Posterior vena cava (tissue), 2 donors: ENCODE data around the gene TUBB3. TPM values are rescaled to one million over a fixed set of nuclear protein-coding genes. Genes with fewer than 3 reads are reported as not detected.

Experiments used
- DNase-seq: peaks from one replicate; pipeline ENCODE4 v3.0.0-alpha.2; 2020; ENCODE audit warnings: low spot score
- intact Hi-C, 2 donors: fragments of 100-400 bp; cut with DNase I; formaldehyde crosslinking; loops; one replicate each; pipeline versions ENCODE4 v1.14.1 to v1.14.2; 2022 to 2023
- total RNA-seq, 2 donors: library from RNA; stranded (reverse); fragmentation: NEBNext Ultra II Directional; extraction: Animal tissue kit (Norgen Biotek cat#: 25700); gene quantifications; one replicate each; pipeline ENCODE4 v1.2.1, GENCODE V29; 2021
- donor health status: DM: yes; HTN: yes; CAD: no.
- donor health status: DM: yes; HTN: yes; CAD: no.

Gene TUBB3
- total RNA-seq, 2 donors from 2014 or later = 5.9 to 16.1 TPM

DNA sequence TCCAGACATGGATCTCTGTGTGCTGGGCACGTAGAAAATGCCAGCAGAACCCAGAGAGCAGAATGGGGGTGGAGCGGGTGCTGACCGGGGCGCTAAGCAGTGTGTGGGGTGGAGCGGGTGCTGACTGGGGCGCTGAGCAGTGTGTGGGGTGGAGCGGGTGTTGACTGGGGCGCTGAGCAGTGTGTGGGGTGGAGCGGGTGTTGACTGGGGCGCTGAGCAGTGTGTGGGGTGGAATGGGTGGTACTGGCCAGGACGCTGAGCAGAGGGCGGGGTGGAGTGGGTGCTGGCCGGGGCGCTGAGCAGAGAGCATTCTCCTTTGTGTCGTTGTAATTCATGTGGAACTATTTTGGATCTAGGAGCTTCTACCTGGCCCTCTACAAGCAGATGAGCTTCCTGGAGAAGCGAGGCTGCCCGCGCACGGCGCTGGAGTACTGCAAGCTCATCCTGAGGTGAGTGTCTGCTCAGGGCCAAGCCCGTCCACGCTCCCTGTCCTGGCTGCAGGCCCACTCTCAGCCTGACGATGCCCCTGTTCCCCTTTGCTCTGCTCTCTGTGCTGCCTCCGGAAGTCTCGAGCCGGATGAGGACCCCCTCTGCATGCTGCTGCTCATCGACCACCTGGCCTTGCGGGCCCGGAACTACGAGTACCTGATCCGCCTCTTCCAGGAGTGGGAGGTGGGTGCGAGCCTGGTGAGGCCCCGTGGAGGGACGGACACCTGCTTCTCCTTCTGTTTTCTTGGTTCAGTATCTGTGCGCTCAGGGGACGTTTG lies 24.8 kb upstream of the TUBB3 start:
- intact Hi-C loops = no loop called here

DNA sequence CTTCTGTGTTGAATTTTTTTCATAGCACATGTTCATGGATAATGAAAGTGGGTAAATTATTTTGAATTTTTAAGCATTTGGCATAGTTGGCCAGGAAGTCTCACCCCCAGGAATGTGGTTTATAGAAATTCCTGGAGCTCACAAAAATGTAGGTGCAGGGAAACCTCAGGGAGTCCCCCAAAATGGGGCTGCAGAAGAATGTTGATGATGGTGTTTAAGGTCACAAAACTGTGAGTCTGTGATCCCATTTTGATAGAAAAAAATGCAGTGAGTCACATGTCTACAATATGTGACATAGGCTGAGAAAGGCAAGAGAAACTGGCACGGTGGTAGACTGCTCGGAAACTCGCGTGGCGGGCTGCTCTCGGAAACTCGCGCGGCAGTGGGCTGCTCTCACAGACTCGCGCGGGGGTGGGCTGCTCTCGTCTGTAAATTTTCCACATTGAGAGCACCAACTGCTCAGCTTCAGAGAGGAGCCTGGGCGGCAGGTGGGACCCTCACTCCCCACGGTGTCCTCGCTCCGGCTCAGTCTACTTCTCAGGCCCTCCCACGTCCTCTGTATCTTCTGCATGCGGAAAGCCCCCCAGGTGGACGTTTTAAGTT lies 23.2 kb upstream of the TUBB3 start:
- no peak for DNase-seq
- intact Hi-C loops = no loop called here

More for the DNA sequence above, 24.8 kb upstream of the TUBB3 start:
- no peak for DNase-seq

DNA sequence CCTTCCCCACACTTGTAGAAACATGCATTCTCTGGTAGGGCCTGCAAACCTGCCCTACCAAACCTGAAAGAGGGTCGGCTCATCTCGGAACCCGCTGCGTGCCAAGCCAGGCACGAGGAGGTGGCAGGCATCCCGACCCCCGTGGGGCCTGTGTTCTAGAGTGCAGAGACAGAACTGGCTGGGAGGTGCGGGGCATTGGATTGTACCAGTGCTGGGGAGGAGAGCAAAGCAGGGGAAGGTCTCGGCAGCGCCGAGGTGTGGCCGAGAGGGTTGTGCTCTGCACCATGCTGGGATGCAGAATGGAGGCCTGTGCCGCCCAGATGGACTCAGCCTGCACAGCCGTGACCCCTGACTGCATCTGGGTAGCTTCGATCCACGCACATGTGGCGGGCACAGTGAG lies 22.3 kb upstream of the TUBB3 start:
- intact Hi-C loops = no loop called here
- DNase-seq = no peak

DNA sequence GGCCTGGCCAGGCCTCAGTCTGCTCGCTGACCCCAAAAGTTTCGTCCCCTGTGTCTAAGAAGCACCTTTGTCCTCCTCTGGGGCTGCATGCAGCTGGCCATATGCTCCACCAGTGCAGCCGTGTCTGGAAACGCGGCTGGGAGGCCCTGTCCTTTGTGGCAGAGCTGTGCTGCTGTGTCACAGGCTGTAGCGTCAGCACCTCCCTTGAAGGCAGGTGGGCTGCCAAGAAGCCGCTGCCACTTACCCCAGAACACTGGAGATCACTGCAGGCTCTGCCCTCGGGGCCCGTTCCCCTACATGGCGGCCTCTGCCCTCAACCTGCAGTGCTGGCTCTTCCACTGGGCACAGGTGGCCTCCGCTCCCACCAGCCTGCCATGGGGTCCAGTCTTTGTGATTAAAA lies 20.2 kb upstream of the TUBB3 start:
- intact Hi-C loops = no loop called here
- DNase-seq = no peak

DNA sequence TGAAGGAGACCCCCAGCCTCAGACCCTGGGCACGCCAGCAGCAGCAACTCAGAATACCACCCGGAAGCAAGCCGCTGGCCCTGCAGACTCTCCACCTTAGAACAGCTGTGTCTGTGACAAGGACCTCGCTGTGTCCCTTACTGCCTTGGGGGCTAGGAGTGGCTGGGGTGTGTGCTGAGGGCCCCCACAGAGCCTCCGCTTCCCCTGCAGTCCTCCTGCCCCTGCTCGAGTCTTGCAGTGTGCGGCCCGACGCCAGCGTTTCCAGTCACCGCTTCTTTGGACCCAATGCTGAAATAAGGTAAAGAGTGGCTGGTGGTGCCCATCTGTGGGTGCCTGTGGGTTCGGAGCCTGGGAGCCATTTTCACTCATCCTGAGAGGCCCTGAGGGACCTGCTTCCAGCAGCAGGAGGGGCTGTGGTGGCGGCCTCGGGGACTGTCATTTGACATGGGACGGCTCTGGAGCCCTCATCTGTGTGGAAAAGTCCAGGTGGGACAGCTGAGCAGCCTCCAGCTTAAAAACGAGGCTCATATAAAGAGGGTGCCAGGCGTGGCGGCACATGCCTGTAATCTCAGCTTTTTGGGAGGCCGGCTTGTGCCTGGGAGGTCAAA lies 19.1 kb upstream of the TUBB3 start:
- DNase-seq = no peak
- intact Hi-C loops = no loop called here

DNA sequence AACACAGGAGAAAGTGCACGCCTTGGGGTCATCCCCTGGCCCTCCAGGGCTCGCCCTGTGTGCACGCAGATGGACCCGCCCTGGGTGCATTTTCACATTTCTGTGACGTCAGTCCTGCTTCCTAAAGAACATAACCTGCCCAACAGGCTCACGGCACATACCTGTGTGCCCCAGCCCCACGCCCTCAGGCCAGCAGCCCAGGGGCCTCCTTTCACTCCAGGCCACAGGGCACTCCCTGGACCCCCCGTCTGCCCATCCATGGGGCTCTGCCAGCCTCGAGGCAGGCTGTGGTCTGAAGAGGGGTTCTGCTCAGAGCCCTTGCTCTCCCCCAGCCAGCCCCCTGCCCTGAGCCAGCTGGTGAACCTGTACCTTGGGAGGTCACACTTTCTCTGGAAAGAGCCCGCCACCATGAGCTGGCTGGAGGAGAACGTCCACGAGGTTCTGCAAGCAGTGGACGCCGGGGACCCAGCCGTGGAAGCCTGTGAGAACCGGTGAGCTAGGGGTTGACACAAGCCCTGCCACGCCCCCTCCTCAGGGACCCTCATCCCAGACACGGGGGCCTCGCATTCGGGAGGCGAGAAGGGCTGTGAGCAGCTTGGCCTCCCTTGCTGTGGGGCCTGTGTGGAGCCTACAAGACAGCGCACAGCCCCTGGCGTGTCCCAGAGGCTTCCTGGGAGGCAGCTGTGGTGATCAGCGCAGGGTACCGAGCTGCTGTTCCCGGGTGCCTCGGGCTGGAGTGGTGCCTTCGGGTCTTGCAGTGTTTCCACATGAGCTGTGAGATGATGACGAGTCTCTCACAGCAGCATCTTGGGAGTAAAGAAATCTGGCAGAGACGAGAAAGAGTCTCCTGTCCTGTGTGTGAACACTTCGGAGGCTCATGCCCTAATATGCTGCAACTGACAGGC lies 18.3 kb upstream of the TUBB3 start:
- intact Hi-C loops = no loop called here
- no peak for DNase-seq

DNA sequence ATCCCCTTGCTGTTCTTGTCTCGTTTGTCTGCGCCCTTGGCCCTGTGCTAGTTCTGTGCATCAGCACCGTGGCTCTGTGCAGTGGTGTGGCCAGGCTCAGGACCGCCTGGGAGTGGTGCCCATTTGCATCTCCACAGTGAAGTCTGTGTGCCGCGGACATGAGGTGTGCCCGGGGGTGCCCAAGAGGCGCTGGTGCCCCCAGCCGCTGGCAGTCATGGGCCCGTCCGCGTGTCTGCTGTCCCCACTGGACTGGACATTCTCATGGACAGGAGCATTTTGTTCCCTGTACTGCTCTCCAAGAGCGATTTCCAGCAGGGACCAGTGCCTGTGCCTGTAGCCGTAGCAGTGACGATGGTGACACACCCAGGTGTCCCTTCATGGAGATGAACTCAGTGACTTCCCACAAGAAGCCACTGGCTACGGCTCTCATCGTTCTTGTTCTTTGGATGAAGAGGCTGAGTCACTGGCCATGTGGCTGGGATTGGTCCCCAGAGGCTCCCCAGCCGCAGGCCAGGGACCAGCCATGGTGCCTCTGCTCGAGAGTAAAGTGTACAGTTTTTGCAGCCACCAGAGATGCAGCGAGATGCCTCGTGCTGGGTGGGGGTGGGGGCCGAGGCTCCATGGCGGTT lies 17.5 kb upstream of the TUBB3 start:
- no peak for DNase-seq
- intact Hi-C loops = no loop called here

DNA sequence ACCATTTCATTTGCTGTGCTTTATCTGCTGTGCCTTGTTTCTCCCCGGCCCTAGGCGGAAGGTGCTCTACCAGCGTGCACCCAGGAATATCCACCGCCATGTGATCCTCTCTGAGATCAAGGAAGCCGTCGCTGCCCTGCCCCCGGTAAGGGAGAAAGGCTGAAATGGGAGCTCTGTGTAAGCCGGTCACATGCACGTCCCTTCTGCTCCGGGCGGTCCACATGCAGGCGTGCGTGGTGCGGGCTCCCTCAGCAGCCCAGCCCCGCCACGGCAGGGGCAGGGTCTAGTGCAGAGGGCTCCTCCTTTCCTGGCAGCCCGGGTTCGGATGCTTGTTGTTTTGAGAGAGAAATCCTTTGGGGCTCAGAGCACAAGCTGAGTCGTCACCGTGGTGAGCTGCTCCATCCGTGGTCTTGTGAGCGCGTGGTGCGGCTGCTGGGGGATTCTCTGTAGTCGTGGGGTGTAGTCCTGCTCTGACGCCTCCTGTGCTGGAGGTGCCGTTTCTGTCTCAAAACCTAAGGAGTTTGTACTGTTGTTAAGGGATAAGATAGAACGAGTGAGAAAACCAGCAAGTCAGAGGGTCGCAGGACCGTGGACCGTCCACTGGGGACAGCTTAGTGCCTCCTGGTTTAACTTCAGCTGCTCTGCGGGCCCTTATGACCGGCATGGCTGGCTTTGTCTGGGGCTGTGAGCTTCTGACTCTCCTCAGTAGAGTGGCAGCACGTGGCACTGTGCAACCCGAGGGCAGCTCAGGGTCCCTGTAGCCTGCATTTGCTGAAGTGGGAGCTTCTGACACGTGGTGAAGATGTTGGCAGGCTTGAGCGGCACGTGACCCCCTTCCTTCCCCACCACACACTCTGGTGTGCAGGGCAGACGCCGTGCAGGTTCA lies 16.8 kb upstream of the TUBB3 start:
- intact Hi-C loops = no loop called here
- DNase-seq = no peak

DNA sequence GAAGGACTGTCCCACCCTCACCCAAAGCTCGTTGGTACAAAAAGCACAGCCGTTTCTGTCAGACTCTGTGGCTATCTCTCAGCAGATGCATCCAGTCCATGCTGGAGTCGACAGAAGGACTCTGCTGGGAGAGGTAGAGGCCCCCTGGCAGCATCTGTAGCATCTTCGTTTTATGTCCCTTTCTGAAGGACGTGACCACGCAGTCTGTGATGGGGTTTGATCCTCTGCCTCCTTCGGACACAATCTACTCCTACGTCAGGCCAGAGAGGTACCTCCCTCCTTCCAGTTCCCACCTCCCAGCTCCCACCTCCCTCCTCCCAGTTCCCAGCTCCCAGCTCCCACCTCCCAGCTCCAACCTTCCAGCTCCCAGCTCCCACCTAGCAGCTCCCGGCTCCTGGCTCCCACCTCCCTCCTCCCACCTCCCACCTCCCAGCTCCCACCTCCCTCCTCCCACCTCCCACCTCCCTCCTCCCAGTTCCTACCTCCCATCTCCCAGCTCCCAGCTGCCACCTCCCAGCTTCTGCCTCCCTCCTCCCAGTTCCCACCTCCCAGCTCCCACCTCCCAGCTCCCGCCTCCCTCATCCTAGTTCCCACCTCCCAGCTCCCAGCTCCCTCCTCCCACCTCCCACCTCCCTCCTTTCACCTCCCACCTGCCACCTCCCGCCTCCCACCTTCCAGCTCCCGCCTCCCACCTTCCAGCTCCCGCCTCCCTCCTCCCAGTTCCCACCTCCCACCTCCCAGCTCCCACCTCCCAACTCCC lies 15.9 kb upstream of the TUBB3 start:
- intact Hi-C loops = no loop called here
- DNase-seq = no peak

DNA sequence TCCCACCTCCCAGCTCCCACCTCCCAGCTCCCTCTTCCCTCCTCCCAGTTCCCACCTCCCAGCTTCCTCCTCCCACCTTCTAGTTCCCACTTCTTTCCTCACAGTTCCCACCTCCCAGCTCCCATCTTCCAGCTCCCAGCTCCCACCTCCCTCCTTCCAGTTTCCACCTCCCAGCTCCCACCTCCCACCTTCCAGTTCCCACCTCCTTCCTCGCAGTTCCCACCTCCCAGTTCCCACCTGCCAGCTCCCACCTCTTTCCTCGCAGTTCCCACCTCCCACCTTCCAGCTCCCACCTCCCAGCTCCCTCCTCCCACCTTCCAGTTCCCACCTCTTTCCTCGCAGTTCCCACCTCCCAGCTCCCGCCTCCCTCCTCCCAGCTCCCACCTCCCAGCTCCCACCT lies 14.9 kb upstream of the TUBB3 start:
- intact Hi-C loops = no loop called here
- DNase-seq = no peak

DNA sequence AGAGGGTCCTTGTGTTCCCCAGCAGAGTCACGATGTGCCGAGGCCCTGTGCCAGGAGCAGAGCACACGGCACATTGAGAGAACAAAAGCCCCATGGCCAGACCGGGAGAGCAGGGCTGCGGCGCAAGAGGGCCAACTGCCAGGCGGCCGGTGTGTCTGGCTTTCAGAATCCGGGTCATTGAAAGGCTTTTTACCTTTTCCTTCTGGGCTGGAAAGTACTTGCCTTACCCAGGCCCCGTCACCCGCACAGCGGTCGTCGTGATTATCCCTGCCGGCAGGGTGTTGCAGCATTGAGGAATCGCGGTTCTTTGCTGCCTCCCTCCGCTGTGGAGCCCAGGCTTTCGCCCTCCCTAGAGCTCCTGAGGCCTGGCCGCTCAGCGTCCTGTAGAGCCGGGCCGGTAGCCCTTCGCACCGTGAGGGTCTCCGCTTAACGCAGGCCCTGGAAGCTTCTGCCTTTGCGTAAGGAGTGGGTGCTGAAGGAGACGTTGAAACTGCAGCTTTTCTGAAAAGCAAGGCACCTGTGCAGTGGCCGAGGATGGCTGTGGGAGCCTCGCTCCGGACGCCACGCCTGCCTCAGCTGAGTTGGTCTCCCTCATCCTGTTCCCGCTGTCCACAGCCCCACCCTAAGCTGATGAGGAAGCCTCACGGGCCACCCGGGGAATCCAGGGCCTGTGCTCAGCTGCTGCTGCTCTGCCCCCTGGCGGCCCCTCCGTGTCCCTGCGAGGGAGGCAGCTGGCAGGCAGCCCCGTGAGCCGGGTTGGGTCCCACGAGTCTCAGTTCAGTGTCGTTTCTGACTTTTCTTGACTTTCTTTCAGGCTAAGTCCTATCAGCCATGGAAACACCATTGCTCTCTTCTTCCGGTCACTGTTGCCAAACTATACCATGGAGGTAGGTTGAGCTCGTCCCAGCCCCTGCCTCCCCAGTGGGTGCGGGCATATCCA lies 13.1 kb upstream of the TUBB3 start:
- peak; percentile 96 for DNase-seq
- intact Hi-C loops = no loop called here

DNA sequence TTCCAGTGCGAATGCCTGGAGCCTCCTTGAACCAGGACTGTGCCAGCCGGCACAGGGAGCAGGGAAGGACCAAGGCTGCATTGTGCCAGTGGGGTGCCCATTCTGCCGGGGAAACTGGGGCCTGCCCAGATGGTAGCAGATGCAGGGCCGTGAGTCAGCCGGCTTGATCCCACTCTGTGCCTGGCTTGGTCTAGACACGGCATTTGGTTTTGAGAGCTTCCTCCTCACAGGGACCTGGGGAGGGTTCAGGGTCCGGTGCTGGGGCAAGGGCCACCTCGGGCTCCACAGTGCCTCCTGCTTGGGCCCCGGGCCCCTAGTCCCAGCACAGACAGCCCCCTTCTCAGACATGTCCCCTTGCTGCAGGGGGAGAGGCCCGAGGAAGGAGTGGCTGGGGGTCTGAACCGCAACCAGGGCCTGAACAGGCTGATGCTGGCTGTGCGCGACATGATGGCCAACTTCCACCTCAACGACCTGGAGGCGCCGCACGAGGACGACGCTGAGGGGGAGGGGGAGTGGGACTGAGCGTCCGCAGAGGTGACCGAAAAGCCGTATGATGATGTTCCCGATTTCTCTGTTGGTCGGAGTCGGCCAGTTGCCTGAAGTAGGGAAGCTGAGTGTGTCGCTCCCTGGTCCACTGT lies 12.3 kb upstream of the TUBB3 start:
- DNase-seq = no peak
- intact Hi-C loops = no loop called here

DNA sequence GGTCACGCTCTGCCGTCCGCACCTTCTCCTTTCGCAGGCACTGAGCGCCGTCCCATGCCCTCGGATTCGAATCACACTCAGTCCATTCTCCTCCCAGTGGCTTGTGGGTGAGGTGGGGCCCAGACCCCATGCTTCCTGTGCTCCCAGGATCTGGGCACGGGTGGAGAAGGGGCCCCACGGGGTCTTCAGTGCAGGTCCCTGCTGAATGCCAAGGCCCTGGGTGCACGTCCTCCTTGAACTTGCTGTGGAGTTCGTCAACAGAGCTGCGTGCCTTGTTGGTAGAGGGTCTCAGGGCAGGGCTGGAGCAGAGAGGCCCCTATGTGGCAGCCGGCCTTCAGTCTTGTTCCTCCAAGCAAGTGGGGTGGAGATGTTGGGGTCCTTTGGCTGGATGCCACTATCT lies 11.8 kb upstream of the TUBB3 start:
- intact Hi-C loops = no loop called here

DNA sequence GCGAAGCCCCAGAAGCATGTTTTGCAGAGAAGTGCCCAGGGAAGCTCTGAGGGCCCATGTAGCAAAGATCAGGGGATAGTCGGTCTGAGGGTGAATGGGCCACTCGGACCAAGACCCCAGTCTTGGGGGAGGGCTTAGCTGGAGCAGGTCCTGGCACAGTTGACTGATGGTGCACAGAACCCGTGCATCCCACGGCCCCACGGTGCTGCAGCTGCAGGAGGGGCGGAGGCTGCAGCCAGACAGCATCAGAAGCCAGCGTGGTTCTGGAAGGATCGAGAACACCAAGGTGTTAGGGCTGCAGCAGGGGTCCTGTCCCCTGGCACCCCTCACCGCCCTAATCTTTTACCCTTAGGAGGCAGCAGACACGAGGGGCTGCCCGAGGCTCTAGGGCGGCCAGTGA lies 11.0 kb upstream of the TUBB3 start:
- intact Hi-C loops = no loop called here
- no peak for DNase-seq

More for the DNA sequence above, 11.8 kb upstream of the TUBB3 start:
- DNase-seq = no peak

DNA sequence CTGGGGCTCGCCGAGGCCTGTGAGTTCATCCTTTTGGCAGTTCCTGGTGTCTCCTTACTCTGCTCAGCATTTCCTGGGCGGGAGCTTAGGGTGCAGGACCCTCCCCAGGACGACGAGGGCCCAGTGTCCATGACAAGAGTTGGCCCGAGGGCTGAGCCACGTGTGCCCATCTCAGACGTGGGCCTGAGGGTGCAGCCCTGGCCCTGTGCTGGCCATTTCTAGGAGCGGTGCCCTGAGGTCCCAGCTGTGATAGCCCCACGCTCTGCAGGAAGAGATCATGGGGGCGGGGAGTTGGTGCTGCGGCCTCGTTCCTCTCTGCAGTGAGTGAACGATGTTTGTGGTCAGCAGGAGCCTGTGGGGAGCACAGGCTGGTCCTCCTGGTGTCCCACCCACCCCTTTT lies 10.5 kb upstream of the TUBB3 start:
- intact Hi-C loops = no loop called here
- DNase-seq = no peak
